Activated T-helper 2 cell treated with anti-CD3 and anti-CD28 coated beads, Interferon-gamma antibody, Interleukin-2, Interleukin-4, amounts not matched to agents 10 μg/mL and 5 μg/mL and 100 μg/mL, durations not matched to agents 14 hours and 24 hours and 36 hours (primary cell): Measurements from ENCODE around the gene EOGT. TPM values are rescaled to one million over a fixed set of nuclear protein-coding genes. Genes with fewer than 3 reads are reported as not detected.

Experiments used
- DNase-seq: peaks from one replicate; pipeline ENCODE4 v3.0.0; 2021; ENCODE audit warnings: low spot score
- H3K27ac Mint-ChIP-seq: one replicate; pipeline ENCODE4 v1.8.0; 2021; ENCODE audit warnings: mixed read lengths
- H3K27me3 Mint-ChIP-seq: one replicate; pipeline ENCODE4 v1.8.0; 2021; ENCODE audit warnings: low read depth, mixed read lengths
- H3K36me3 Mint-ChIP-seq: one replicate; pipeline ENCODE4 v1.8.0; 2021; ENCODE audit warnings: low read depth, mixed read lengths
- H3K4me1 Mint-ChIP-seq: one replicate; pipeline ENCODE4 v1.8.0; 2021; ENCODE audit warnings: low read depth, mixed read lengths
- H3K4me3 Mint-ChIP-seq: one replicate; pipeline ENCODE4 v1.8.0; 2021; ENCODE audit warnings: low read depth, mild to moderate bottlenecking, moderate library complexity, mixed read lengths
- H3K9me3 Mint-ChIP-seq: one replicate; pipeline ENCODE4 v1.8.0; 2021; ENCODE audit warnings: mixed read lengths
- intact Hi-C: fragments of 100-400 bp; cut with micrococcal nuclease; formaldehyde crosslinking; loops from one replicate; pipeline ENCODE4 v1.15.1; 2023
- total RNA-seq: library from RNA; stranded (reverse); gene quantifications from 2 replicates; pipeline ENCODE4 v1.2.3, GENCODE V29; 2022

The EOGT gene
- total RNA-seq, 1 donor from 2014 or later: 15.4 TPM

DNA sequence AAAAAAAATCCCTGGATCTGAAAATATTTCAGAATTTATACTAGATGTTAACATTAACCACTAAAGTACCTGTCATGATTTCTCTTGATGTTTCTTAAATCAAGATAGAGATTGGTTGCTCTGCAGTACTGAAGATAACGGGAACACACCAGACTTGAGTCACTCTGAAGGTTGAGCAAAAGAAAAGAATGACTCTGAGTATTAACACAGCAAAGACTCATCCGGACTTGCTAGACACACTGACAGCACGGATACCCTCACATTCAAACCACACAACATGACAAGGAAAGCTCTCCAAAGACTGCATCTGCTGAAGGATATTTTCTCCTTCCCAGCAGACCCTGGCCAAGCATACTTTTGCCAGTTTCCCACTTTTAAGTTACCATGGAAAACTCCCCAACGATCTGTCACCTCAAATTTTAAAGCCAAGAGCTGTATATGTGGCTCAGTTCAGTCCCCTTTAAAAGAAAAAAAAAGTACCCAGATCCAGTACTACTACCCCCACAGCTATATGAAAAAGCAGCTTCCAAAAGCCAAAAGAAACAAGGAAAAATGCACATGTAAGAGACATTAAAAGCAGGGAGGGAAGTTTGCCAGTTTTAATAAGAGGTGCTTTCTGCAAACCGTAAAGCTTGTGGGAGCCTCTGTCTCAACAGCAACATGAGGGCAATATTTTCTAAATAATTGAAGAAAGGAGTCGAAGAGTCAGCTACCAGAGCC, 8.3 kb downstream of the EOGT start:
- Mint-ChIP-seq H3K4me3 (no peak overlapping the region), H3K9me3 (no peaks in the 10 kb centered on the region), H3K36me3 (peaks cover 32% of the 10 kb centered on the region), H3K27me3 (no peaks in the 10 kb centered on the region), H3K27ac (no peak overlapping the region), H3K4me1 (peaks cover 1% of the 10 kb centered on the region)
- intact Hi-C loops: no loop called here
- DNase-seq: no peak

DNA sequence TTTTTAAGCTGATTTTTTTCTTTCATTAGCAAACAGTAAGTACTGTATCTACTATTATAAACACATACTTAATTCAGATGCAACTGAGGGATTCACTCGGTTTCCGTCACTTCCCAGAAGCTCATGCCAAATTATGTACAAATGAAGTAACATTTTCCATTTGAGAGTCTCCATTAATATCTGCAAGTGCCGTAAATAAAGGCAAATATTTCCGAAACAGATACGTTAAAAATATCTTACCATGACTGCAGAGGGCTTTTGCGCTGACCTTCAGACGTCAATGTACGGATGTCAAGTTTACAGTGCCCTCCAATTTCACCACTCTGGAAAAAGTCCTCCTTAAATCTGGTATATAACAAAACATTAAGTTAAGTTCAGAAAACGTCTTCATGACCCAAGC, 9.3 kb downstream of the EOGT start:
- H3K4me3 Mint-ChIP-seq: no peak overlapping the region
- no peak for DNase-seq
- H3K36me3 Mint-ChIP-seq: peaks cover 33% of the 10 kb centered on the region
- intact Hi-C loops: no loop called here
- no peak overlapping the region for H3K27ac Mint-ChIP-seq
- peaks cover 1% of the 10 kb centered on the region for H3K4me1 Mint-ChIP-seq
- H3K27me3 Mint-ChIP-seq: no peaks in the 10 kb centered on the region
- H3K9me3 Mint-ChIP-seq: no peaks in the 10 kb centered on the region

DNA sequence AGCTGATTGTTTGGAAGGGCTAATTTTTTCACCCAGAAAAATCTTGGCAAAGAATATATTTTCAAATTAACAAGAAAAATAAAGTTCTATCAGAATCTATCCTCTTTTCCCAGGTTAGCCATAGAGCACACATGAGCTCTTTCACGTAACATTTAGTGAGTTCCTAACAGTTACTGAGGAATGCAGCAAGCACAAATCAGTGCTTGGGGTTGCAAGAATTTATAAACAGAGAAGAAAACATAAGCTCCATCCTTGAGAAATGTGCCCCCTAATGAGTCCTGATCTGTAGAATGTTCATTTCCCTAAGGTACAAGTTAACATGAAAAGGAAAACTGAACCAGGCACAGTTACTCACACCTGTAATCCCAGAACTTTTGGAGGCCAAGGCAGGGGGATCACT, 13.9 kb downstream of the EOGT start:
- no peak overlapping the region for H3K4me3 Mint-ChIP-seq
- no peaks in the 10 kb centered on the region for H3K9me3 Mint-ChIP-seq
- peaks cover 7% of the 10 kb centered on the region for H3K4me1 Mint-ChIP-seq
- H3K27me3 Mint-ChIP-seq: no peaks in the 10 kb centered on the region
- H3K36me3 Mint-ChIP-seq: peaks cover 36% of the 10 kb centered on the region
- no peak overlapping the region for H3K27ac Mint-ChIP-seq
- DNase-seq: no peak
- intact Hi-C loops: no loop called here

DNA sequence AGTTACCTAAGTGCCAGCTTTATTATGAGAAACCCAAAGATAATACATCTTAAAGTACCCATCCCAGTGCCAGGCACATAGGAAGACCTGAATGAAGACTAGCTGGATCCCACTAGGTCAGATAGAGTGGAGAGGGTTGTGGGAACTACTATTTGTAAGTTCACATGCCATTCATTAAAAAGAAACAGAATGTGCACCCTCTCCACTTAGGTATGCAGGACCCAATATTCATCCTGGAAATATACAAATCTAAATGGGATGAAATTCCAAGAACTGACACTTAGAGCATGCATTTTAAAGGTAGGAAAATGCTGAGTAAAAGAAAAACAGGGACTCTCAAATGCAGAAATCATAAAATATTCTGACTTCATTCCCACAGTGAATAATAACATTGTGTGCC, 14.3 kb downstream of the EOGT start:
- Mint-ChIP-seq H3K27me3 (no peaks in the 10 kb centered on the region), H3K36me3 (peaks cover 36% of the 10 kb centered on the region), H3K4me1 (peaks cover 7% of the 10 kb centered on the region), H3K9me3 (no peaks in the 10 kb centered on the region), H3K27ac (no peak overlapping the region), H3K4me3 (no peak overlapping the region)
- DNase-seq: no peak
- intact Hi-C loops: no loop called here

DNA sequence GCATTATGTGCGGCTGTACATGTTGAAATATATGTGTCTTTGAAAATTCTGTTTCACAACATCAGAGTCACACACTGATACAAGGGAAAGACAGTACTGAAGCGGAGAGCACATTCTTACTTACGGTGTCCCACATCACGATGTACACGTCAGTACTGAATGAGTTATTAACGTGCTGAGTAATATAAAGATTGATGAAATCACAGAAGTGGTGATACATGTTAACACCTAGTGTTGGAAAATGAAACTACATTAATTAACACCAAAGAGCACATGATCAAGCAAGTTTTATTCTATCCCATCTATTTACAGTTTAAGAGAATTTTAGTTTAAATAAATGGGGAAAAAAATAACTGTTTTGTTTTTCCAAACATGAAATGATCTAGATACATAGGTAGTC, 15.6 kb downstream of the EOGT start:
- no peak overlapping the region for H3K27ac Mint-ChIP-seq
- intact Hi-C loops: no loop called here
- no peaks in the 10 kb centered on the region for H3K27me3 Mint-ChIP-seq

DNA sequence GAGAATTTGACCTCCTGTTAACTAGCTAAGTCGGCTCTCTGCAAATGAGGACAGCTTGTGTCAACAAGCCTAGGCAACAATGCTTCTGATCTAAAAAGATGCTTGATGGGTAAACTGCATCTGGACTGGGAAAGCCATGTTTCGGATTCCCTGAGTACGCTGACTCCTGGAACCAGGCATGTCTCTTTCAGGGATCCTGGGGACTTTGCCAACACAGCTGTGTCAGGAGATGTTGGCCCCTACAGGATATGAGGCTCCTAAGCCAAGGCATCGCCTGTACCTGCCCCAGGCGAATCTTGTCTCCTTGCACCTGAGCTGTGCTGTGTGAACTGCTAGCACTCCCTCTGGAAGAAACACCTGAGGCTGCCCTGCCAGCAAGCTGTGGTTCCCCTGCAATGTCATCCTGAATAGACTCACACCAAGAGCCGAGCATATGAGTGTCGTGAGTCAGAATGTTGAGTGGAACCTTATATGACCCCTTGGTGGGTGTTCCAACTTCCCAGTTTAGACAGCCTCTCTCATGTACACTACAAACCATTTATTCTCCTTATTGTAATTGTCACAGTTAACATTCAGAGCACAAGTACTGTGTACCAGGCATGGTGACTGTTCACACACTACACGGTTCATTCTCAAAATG, 17.0 kb downstream of the EOGT start:
- intact Hi-C loops: no loop called here
- Mint-ChIP-seq H3K4me1 (peaks cover 7% of the 10 kb centered on the region), H3K4me3 (no peak overlapping the region), H3K27me3 (no peaks in the 10 kb centered on the region), H3K36me3 (peaks cover 46% of the 10 kb centered on the region), H3K27ac (no peak overlapping the region), H3K9me3 (no peaks in the 10 kb centered on the region)
- no peak for DNase-seq

More for the DNA sequence above, 15.6 kb downstream of the EOGT start:
- DNase-seq: no peak
- H3K4me1 Mint-ChIP-seq: peaks cover 7% of the 10 kb centered on the region
- no peak overlapping the region for H3K4me3 Mint-ChIP-seq
- no peaks in the 10 kb centered on the region for H3K9me3 Mint-ChIP-seq
- peaks cover 40% of the 10 kb centered on the region for H3K36me3 Mint-ChIP-seq

DNA sequence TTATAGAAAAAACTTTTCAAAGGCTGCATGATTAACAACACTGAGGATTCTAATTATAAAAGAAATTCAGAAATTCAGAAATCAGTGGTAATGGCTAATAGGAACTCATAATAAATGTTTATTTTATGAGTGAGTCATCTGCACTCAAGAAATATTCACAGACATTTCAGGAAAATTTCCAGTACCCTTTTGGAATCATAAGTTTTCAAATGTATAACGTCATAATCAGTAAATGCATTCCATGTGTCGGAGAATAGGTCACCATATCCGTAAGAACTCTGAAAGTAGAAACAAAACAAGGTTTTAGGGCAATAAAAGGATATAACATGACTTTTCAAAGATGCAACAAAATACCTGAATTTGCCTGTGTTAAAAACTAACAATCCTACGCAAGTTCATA, 24.7 kb downstream of the EOGT start:
- Mint-ChIP-seq H3K4me1 (no peaks in the 10 kb centered on the region), H3K36me3 (peaks cover 56% of the 10 kb centered on the region), H3K27me3 (no peaks in the 10 kb centered on the region), H3K27ac (no peak overlapping the region), H3K4me3 (no peak overlapping the region), H3K9me3 (no peaks in the 10 kb centered on the region)
- intact Hi-C loops: no loop called here
- DNase-seq: no peak

DNA sequence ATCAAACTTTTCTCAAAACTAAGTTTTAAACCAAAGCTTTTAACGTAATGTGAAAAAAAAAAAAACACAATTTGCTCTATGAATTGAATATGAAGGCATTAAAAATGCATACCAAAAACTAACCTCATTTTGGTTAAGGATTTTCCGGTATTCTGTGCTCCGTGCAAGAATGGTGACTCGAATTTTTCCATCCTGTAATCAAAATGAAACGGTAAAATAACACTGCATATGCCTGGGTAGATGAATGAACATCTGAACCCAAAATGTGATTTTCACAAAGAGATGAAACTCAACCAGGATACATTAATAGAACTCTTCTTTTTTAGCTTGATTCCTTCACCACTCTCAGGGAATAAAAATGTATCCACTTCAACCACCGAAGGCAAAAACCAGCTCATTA, 26.2 kb downstream of the EOGT start:
- Mint-ChIP-seq H3K4me3 (no peak overlapping the region), H3K9me3 (no peaks in the 10 kb centered on the region), H3K27me3 (no peaks in the 10 kb centered on the region), H3K36me3 (peaks cover 48% of the 10 kb centered on the region), H3K4me1 (no peaks in the 10 kb centered on the region), H3K27ac (no peak overlapping the region)
- intact Hi-C loops: no loop called here
- DNase-seq: no peak

DNA sequence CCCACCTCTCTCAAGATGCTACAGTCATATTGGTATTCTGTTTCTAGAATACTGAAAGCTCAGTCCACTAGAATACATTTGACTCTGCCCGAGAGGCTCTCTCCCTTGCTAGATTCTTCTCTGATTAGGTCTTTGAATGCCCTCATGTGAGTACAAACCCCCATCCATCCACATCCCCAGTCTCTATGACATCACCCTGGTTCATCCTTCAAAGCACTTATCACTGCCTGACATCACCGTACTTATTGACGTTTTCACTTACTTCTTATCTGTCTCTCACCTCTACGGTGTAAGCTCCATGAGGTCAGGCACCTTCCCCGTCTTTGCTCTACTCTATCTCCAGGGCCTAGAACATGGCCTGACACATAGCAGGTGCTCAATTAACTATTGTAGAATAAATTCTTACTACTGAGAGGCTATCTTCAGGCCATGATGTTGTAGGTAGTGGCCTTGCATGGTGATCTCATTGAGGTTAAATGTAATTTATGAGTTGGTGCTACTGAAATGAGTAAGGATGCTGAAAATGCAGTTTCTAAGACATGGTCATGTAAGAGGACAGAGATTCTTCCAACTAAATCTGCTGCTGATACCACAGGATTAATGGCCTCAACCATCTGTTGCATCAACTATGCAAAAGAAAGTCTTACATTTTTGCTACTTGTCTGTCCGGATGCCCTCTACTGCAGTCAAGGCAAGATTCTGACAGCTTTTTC, 26.8 kb downstream of the EOGT start:
- Mint-ChIP-seq H3K9me3 (no peaks in the 10 kb centered on the region), H3K36me3 (peaks cover 44% of the 10 kb centered on the region)
- no peak for DNase-seq

DNA sequence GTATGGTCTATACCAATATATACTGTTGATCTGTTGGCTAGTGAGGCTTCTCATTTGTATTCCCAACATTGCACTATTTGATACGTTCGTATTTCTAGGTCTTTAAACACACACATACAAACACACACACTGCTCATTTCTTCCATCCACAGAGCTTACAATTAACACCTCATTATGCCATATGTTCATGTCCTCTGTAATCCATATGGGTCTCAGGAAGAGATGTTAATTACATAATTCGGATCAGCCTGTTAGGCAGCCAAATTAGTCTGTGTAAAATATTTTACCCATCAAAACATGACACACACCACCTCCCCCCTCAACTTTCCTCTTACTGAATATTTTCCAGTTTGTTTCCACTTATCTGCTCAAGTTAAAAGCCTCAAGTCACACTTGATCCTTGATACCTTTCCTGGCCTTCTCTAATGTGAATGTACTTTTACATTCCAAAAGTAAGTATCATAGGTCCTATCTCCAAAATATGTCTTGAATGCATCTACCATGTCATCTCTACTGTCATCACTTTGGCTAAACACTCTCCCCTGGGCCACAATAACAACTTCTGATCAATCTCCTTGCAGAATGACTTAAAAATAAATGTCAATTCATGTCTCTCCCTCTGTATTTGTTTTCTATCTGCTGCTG, 28.2 kb downstream of the EOGT start:
- Mint-ChIP-seq H3K4me3 (no peak overlapping the region), H3K9me3 (no peaks in the 10 kb centered on the region), H3K4me1 (no peaks in the 10 kb centered on the region), H3K27ac (no peak overlapping the region), H3K27me3 (no peaks in the 10 kb centered on the region), H3K36me3 (peaks cover 52% of the 10 kb centered on the region)
- no peak for DNase-seq
- intact Hi-C loops: no loop called here

More for the DNA sequence above, 26.8 kb downstream of the EOGT start:
- Mint-ChIP-seq H3K4me3 (no peak overlapping the region), H3K27me3 (no peaks in the 10 kb centered on the region), H3K4me1 (no peaks in the 10 kb centered on the region), H3K27ac (no peak overlapping the region)
- intact Hi-C loops: no loop called here

DNA sequence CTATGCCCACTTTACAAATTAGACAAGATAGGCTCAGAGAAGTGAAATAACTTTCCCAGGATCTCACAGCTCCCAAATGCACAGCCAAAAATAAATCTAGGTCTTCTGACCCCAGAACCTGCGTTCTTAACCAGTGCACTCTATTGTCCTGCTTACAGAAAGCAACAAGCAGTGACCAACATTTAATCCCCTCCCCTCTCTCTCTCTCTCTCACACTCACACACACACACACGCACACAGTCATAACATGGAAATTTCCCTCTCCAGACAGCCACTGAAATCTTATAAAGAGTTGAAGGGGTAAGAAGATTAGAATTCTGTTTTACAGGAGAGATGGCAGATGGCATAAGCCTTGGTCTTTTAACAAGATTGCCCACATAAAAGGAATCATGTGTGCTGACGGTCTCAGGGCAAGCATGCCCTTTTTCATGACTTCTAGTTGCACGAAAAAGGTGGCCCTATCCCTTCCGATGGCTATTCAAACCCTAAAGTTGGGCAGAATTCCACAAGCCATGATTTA, 29.4 kb downstream of the EOGT start:
- Mint-ChIP-seq H3K36me3 (peaks cover 52% of the 10 kb centered on the region), H3K27me3 (no peaks in the 10 kb centered on the region), H3K27ac (no peak overlapping the region), H3K4me1 (no peaks in the 10 kb centered on the region), H3K9me3 (no peaks in the 10 kb centered on the region), H3K4me3 (no peak overlapping the region)
- no peak for DNase-seq
- intact Hi-C loops: no loop called here

DNA sequence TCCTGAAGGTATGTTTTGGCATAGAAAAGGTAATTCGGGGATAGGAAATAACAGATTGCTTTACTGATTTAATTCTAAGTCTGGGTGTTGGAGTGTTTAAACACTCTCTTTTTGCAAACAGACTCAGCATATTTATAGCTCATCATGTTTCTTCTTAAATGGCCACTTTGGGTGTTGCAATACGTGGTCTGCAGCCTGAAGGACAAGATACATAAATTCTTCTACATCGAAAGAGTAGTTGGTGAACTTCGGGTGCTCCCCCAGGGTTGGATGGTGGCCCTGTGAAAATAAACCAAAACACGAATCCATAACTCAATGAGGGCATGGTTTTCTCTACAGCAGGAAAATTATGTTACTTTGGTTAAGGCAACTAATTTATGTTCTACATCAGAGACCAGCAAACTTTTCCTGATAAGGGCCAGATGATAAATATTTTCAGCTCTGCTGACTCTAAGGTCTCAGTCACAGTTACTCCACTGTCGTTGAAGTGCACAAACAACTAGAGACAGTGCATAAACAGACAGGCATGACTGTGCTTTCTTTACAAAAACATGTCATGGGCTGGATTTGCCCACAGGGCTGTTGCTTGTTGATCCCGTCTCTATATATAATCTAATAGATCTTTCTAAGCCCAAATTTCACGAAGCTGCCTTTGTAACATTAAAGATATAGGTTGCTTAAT, 35.9 kb downstream of the EOGT start:
- no peaks in the 10 kb centered on the region for H3K27me3 Mint-ChIP-seq
- no peaks in the 10 kb centered on the region for H3K9me3 Mint-ChIP-seq
- no peak for DNase-seq
- H3K27ac Mint-ChIP-seq: no peak overlapping the region
- intact Hi-C loops: no loop called here
- H3K4me1 Mint-ChIP-seq: no peaks in the 10 kb centered on the region
- H3K4me3 Mint-ChIP-seq: no peak overlapping the region
- H3K36me3 Mint-ChIP-seq: peaks cover 27% of the 10 kb centered on the region
